ENCODE results near the gene ERICH2.
"Not testable (repeated sequence)": the region's sequence is repeated elsewhere in the genome, so short reads cannot be mapped to it uniquely, and the experiment has no call there.

ERICH2 gene

GRCh38 chr2:170770008-170770605 is at the start of gene ERICH2:
Gene ERICH2 (plus strand): TSS chr2:170770378. CDS start chr2:170770682, 304 bp downstream.
- peak; percentile 67 for ATAC-seq (ENCODE audit: low read depth)
- peak within 1 kb of the TSS; percentile 67 for H3K27ac Mint-ChIP-seq

GRCh38 chr2:170721678-170722077 is 48.5 kb upstream of the ERICH2 start:
- no peaks in the 10 kb centered on the region for H3K36me3 Mint-ChIP-seq
- H3K27me3 Mint-ChIP-seq = peaks cover 12% of the 10 kb centered on the region
- no peak overlapping the region for H3K27ac Mint-ChIP-seq
- DNase-seq (ENCODE audit: low spot score in 2 of 2) (no peak), ATAC-seq (ENCODE audit: low read depth) (no peak)
- peaks cover 2% of the 10 kb centered on the region for H3K4me1 Mint-ChIP-seq
- H3K4me3 Mint-ChIP-seq = no peak overlapping the region
- H3K9me3 Mint-ChIP-seq = no peaks in the 10 kb centered on the region

More at GRCh38 chr2:170770008-170770605, at the start of gene ERICH2:
- Mint-ChIP-seq H3K27me3 (peaks cover 3% of the 10 kb centered on the region), H3K36me3 (no peaks in the 10 kb centered on the region), H3K4me3 (peak within 1 kb of the TSS; percentile 88), H3K9me3 (no peaks in the 10 kb centered on the region), H3K4me1 (peaks cover 10% of the 10 kb centered on the region)
- DNase-seq (ENCODE audit: low spot score in 2 of 2) = no peak

GRCh38 chr2:170722301-170722700 is 47.9 kb upstream of the ERICH2 start:
- no peak for DNase-seq (ENCODE audit: low spot score in 2 of 2)
- H3K4me1 Mint-ChIP-seq = peaks cover 2% of the 10 kb centered on the region
- H3K27ac Mint-ChIP-seq = no peak overlapping the region
- H3K9me3 Mint-ChIP-seq = no peaks in the 10 kb centered on the region
- peaks cover 10% of the 10 kb centered on the region for H3K27me3 Mint-ChIP-seq
- H3K4me3 Mint-ChIP-seq = no peak overlapping the region
- ATAC-seq (ENCODE audit: low read depth) = no peak
- H3K36me3 Mint-ChIP-seq = no peaks in the 10 kb centered on the region

- Mint-ChIP-seq H3K36me3 (no peaks in the 10 kb centered on the region), H3K4me3 (no peak overlapping the region), H3K27ac (no peak overlapping the region), H3K27me3 (peaks cover 5% of the 10 kb centered on the region), H3K4me1 (peaks cover 2% of the 10 kb centered on the region), H3K9me3 (no peaks in the 10 kb centered on the region)
- DNase-seq (ENCODE audit: low spot score in 2 of 2) (no peak), ATAC-seq (ENCODE audit: low read depth) (no peak)
These were observed 46.7 kb upstream of the ERICH2 start for GRCh38 chr2:170723446-170723958.

- no peaks in the 10 kb centered on the region for H3K4me1 Mint-ChIP-seq
- peaks cover 3% of the 10 kb centered on the region for H3K27me3 Mint-ChIP-seq
- ATAC-seq (ENCODE audit: low read depth) (no peak), DNase-seq (ENCODE audit: low spot score in 2 of 2) (no peak)
- H3K4me3 Mint-ChIP-seq = no peak overlapping the region
- peaks cover 4% of the 10 kb centered on the region for H3K9me3 Mint-ChIP-seq
- no peak overlapping the region for H3K27ac Mint-ChIP-seq
- no peaks in the 10 kb centered on the region for H3K36me3 Mint-ChIP-seq
These were observed 36.2 kb upstream of the ERICH2 start for GRCh38 chr2:170733798-170734600.

GRCh38 chr2:170734601-170735000 is 35.6 kb upstream of the ERICH2 start:
- H3K27me3 Mint-ChIP-seq; DNase-seq (ENCODE audit: low spot score in 2 of 2); H3K4me1 Mint-ChIP-seq; H3K36me3 Mint-ChIP-seq; H3K27ac Mint-ChIP-seq; H3K9me3 Mint-ChIP-seq; ATAC-seq (ENCODE audit: low read depth); H3K4me3 Mint-ChIP-seq: not testable (repeated sequence)

- no peak for ATAC-seq (ENCODE audit: low read depth)
- H3K36me3 Mint-ChIP-seq = no peaks in the 10 kb centered on the region
- H3K27me3 Mint-ChIP-seq = peaks cover 3% of the 10 kb centered on the region
- no peaks in the 10 kb centered on the region for H3K4me1 Mint-ChIP-seq
- no peak overlapping the region for H3K4me3 Mint-ChIP-seq
- DNase-seq (ENCODE audit: low spot score in 2 of 2) = no peak
- no peak overlapping the region for H3K27ac Mint-ChIP-seq
- H3K9me3 Mint-ChIP-seq = peaks cover 4% of the 10 kb centered on the region
These were observed 33.5 kb upstream of the ERICH2 start for GRCh38 chr2:170736628-170737027.

GRCh38 chr2:170737406-170737805 is 32.8 kb upstream of the ERICH2 start:
- Mint-ChIP-seq H3K27ac (no peak overlapping the region), H3K36me3 (no peaks in the 10 kb centered on the region), H3K4me3 (no peak overlapping the region), H3K27me3 (peaks cover 3% of the 10 kb centered on the region), H3K9me3 (peaks cover 4% of the 10 kb centered on the region), H3K4me1 (no peaks in the 10 kb centered on the region)
- ATAC-seq (ENCODE audit: low read depth) = no peak
- no peak for DNase-seq (ENCODE audit: low spot score in 2 of 2)

- Mint-ChIP-seq H3K36me3 (no peaks in the 10 kb centered on the region), H3K27ac (no peak overlapping the region), H3K4me1 (no peaks in the 10 kb centered on the region), H3K27me3 (peaks cover 3% of the 10 kb centered on the region), H3K9me3 (peaks cover 4% of the 10 kb centered on the region), H3K4me3 (no peak overlapping the region)
- DNase-seq (ENCODE audit: low spot score in 2 of 2) (no peak), ATAC-seq (ENCODE audit: low read depth) (no peak)
These were observed 32.4 kb upstream of the ERICH2 start for GRCh38 chr2:170737821-170738220.

GRCh38 chr2:170739048-170739447 is 31.1 kb upstream of the ERICH2 start:
- Mint-ChIP-seq H3K36me3 (no peaks in the 10 kb centered on the region), H3K4me3 (no peak overlapping the region), H3K27ac (no peak overlapping the region), H3K4me1 (no peaks in the 10 kb centered on the region), H3K27me3 (peaks cover 3% of the 10 kb centered on the region), H3K9me3 (peaks cover 4% of the 10 kb centered on the region)
- no peak for DNase-seq (ENCODE audit: low spot score in 2 of 2)
- ATAC-seq (ENCODE audit: low read depth) = no peak

GRCh38 chr2:170739507-170740046 is 30.6 kb upstream of the ERICH2 start:
- DNase-seq (ENCODE audit: low spot score in 2 of 2) (no peak), ATAC-seq (ENCODE audit: low read depth) (no peak)
- no peak overlapping the region for H3K4me3 Mint-ChIP-seq
- H3K36me3 Mint-ChIP-seq = no peaks in the 10 kb centered on the region
- peaks cover 4% of the 10 kb centered on the region for H3K9me3 Mint-ChIP-seq
- peaks cover 6% of the 10 kb centered on the region for H3K27me3 Mint-ChIP-seq
- H3K27ac Mint-ChIP-seq = no peak overlapping the region
- H3K4me1 Mint-ChIP-seq = no peaks in the 10 kb centered on the region

- no peaks in the 10 kb centered on the region for H3K4me1 Mint-ChIP-seq
- DNase-seq (ENCODE audit: low spot score in 2 of 2) = no peak
- peaks cover 4% of the 10 kb centered on the region for H3K9me3 Mint-ChIP-seq
These were observed 29.5 kb upstream of the ERICH2 start for GRCh38 chr2:170740660-170741059.

GRCh38 chr2:170742000-170742399 is 28.2 kb upstream of the ERICH2 start:
- Mint-ChIP-seq H3K36me3 (no peaks in the 10 kb centered on the region), H3K27me3 (peaks cover 6% of the 10 kb centered on the region), H3K9me3 (peaks cover 4% of the 10 kb centered on the region), H3K4me3 (no peak overlapping the region), H3K27ac (no peak overlapping the region), H3K4me1 (no peaks in the 10 kb centered on the region)
- no peak for ATAC-seq (ENCODE audit: low read depth)
- no peak for DNase-seq (ENCODE audit: low spot score in 2 of 2)

More at GRCh38 chr2:170740660-170741059, 29.5 kb upstream of the ERICH2 start:
- Mint-ChIP-seq H3K27ac (no peak overlapping the region), H3K36me3 (no peaks in the 10 kb centered on the region), H3K27me3 (peaks cover 8% of the 10 kb centered on the region), H3K4me3 (no peak overlapping the region)
- no peak for ATAC-seq (ENCODE audit: low read depth)

GRCh38 chr2:170742896-170743529 is 27.2 kb upstream of the ERICH2 start:
- H3K36me3 Mint-ChIP-seq = no peaks in the 10 kb centered on the region
- peaks cover 11% of the 10 kb centered on the region for H3K27me3 Mint-ChIP-seq
- ATAC-seq (ENCODE audit: low read depth) (no peak), DNase-seq (ENCODE audit: low spot score in 2 of 2) (no peak)
- no peak overlapping the region for H3K4me3 Mint-ChIP-seq
- no peak overlapping the region for H3K27ac Mint-ChIP-seq
- no peaks in the 10 kb centered on the region for H3K4me1 Mint-ChIP-seq
- no peaks in the 10 kb centered on the region for H3K9me3 Mint-ChIP-seq

Measured in memory B cell (primary cell).